GM19238 (cell line): ENCODE measurements around the gene MYBL2.
"Not testable (repeated sequence)": the region's sequence is repeated elsewhere in the genome, so short reads cannot be mapped to it uniquely, and the experiment has no call there.

Experiments
- DNase-seq: peaks from one replicate; pipeline ENCODE4 v3.0.0; 2011; ENCODE audit warnings: low spot score; ENCODE audit not compliant: insufficient read length

The MYBL2 gene

DNA sequence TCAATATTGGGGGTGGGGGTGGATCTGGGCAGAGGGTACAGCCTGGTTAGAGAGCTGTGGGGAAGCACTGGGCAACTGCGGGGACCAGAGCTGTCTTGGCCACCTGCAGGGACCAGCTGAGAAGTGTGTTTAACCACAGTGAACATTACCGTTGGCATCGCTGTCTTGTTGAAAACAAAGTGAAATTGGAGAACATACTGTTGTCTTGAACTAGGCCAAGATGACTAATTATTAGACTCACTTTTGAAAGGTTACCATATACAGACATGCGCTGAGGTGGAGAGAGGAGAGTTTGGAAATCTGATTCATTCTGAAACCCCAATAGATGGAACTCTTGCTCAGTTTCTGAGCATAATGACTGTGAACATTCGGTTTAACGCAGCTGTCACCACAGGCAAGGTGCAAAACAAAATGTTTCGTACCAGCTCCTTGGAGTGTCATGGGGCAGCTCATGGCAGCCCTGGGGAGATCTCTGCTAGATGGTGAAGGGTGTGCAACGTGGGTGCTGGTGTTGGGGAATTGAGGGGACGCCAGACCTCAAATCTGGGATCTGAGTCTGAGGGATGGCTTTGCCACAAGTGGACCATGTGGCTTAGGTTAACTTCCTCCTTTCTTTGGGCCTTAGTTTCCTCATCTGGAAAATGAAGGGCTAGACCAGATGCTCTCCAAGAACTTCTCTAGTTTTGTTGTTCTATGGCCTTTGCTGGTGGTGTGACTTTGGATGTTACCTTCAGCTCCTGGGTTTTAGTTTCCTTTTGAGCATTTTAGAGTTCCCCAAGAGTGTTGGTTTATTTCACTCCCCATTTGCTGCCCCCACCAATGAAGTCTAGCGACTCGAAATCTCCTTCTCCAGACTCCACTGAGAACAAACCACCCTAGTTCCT, 84.5 kb downstream of the MYBL2 start:
- peak; percentile 70 for DNase-seq

DNA sequence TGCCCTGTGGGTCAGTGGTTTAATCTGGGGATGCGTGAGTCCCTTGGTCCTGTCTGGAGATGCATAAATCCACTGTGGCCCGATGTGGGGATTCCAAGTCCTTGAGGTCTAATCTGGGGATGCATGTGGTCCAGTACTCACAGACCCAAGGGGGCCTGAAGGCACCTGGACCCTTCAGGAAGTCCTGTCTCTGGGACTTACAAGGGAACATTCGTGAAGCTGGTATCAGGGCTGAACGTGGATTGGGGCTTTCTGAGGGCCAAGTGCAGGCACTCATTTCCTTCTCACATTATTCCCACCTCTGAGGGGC, 85.1 kb downstream of the MYBL2 start:
- no peak for DNase-seq

DNA sequence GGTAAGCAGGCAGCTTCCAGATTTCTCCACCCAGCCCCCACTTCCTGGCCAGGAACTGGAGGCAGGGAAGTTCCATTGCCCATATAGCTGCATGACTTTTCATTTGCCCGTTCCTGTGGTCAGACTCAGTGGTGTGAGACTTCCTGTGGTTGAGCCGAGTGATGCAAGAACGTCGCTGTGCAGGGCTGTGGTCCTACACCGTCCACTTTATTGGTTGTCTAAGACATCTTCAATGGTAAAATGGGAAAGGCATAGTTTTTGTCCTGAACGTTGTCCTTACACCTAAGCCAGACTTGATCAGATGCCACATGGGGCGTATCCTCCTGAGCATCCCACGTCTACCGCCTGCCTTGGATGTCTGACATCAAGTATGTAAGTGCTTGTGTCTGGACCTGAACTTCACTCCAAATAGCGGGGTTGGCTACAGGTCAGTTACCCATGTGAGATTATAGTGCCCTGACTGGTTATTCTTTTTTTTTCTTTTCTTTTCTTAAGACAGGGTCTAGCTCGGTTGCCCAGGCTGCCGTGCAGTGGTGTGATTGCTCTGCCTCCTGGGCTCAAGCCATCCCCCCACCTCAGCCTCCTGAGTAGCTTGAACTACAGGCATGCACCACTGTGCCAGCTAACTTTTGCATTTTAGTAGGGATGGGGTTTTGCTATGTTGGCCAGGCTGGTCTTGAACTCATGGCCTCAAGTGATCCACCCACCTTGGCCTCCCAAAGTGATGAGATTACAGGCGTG, 85.8 kb downstream of the MYBL2 start:
- DNase-seq = no peak

DNA sequence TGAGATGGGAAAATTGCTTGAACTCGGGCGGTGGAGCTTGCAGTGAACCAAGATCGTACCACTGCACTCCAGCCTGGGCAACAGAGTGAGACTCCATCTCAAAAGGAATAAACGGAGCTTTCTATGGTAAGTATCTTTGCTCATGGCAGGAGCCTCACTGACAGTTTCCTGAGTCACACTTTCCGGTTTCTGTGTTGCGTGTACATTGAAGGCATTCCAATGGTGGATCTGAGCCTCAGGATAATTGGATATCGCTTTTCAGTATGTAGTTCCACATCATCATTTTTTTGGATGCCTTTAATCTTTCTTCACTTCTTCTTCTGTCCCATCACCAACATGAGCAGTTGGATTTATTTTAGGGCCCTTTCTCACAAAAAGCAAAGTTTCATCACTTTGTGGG, 88.5 kb downstream of the MYBL2 start:
- no peak for DNase-seq

DNA sequence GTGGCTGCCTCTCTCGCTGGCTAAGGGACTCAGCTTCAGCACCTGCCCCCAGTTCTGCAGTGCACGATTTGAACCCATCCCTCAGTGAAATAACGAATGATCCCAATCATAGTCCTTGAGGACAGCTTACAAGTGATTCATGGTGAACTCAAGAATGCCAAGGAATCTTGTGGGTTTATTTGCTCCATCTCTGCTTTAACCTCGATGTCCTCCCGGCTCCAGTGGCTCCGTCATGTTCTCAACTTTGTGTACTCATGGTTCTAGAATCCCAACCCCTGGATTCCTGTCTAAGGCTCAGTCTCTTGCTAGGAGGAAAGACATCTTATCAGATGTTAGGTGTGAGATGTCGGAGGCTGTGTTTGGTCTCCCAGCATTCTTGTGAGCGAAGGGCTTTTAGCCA, 88.9 kb downstream of the MYBL2 start:
- no peak for DNase-seq

DNA sequence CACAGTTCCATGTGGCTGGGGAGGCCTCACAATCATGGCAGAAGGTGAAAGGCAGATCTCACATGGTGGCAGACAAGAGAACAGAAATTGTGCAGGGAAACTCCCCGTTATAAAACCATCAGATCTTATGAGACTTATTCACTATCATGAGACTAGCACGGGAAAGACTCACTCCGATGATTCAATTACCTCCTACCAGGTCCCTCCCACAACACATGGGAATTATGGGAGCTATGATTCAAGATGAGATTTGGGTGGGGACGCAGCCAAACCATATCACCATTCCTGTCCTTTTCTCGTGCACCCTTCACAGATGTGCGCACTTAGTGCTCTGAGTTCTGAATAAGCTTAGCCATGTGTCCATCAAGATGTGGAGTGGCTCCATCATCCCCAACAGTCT, 91.0 kb downstream of the MYBL2 start:
- not testable (repeated sequence) for DNase-seq

DNA sequence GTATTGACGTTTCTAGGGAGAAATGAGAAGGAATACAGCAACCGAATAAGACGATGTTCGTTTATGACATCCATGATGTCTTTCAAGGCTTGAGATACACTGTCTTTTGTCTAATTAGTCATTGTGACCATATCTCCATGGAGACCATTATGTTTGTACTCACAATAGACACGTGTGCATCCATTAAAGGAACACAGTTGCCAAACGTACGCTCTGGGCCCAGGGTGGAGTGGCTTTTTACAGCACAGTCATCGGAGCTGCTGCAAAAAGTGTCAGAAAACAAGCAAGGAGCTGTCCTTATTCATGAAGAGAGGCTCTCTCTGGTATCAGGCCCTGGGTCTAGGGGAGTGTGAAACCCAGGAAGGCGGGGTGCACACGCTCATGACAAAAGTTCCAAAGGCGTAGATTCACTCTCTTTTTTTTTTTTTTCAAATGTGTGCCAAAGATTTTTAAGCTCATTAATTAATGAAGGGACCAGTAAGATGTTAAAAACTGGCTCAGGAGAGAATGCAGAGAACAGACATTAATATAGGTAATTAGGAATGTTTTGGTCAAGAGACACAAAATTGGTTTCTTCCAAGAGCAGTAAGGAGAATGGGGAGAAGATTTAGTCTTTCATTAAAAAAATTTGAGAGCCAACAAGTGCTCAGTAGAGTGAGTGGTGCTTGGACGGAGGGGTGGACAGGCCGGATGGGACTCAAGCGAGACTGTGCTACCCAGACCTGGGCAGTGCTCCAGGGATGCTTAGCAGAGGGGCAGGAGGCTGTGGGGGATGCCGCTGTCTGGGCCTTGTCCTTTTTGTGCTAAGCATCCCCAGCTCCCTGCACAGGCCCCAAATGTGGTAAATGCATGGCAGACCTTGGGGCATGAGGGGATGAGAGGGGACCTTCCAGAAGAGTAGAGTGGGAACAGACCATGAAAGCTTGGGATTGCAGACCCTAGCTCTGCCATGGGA, 94.7 kb downstream of the MYBL2 start:
- DNase-seq = no peak

DNA sequence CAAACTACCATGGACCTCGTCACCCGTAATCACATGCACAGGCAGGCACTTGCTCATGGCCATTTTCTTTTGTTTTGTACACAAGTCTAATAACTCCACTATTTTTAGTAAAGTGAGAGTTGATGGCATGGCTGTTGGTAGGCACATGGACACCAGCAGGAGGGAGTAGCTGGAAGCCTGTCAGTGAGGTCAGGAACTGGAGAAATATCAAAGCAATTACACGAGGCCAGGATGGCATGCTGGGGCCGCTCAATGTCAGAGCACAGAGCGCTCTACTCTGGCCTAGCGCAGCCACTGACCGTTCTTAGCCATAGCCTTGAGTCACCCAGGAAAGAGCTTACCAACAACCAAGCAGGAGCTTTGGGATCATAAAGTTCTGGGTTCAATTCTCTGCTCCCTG, 96.0 kb downstream of the MYBL2 start:
- DNase-seq = no peak

DNA sequence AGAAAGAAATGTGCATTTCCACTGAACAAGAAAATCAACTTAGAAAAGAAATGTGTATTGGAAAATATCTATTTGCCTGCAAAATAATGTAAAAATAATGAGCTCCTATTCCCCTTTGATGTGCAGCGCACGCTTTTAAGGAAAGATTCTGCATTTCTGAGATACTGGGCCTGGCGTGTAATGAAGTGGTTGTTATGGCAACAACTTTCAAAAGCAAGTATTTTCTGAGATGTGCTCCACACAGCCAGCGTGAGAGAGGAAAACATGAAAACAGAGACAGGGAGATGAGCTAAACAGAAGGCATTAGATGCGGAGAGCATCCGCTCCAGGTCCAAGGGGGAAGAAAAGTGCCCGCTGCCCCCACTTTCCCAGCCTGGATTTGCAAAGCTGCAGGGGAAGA, 99.0 kb downstream of the MYBL2 start:
- DNase-seq = no peak
